CD14-positive monocyte (primary cell): Measurements from ENCODE around the gene RNF31. TPM values are rescaled to one million over a fixed set of nuclear protein-coding genes. Genes with fewer than 3 reads are reported as not detected.

Source experiments
- DNase-seq, 3 donors: peaks; one replicate each; pipeline ENCODE4 v3.0.0-alpha.2; 2011 to 2022
- H2AFZ ChIP-seq: 2 replicates; pipeline ENCODE4 v1.6.0; 2012; ENCODE audit warnings: mild to moderate bottlenecking, low read depth, low read length, inconsistent platforms; ENCODE audit not compliant: insufficient read depth, poor library complexity, severe bottlenecking
- H3K27ac ChIP-seq, 2 donors: 1 replicate in 1 of 2; 2 replicates in 1 of 2; pipeline ENCODE4 v1.5.1; 2012 to 2013; ENCODE audit warnings: low read length in 2 of 2, control low read depth in 1 of 2, inconsistent platforms in 1 of 2, low read depth in 1 of 2, mild to moderate bottlenecking in 1 of 2
- H3K27me3 ChIP-seq, 2 donors: one replicate each; pipeline versions ENCODE4 v1.6.0 to v1.6.1; 2011 to 2013; ENCODE audit warnings: low read length in 2 of 2; ENCODE audit not compliant: control insufficient read depth in 2 of 2, insufficient read depth in 2 of 2
- H3K36me3 ChIP-seq, 2 donors: replicated peaks in 1 of 2; 1 replicate in 1 of 2; 2 replicates in 1 of 2; pipeline versions ENCODE4 v1.5.1 to v1.6.1; 2012 to 2013; ENCODE audit warnings: low read length in 2 of 2, control low read depth in 1 of 2, inconsistent platforms in 1 of 2, mild to moderate bottlenecking in 1 of 2; ENCODE audit not compliant: insufficient read depth in 2 of 2, control insufficient read depth in 1 of 2
- H3K4me1 ChIP-seq, 2 donors: 1 replicate in 1 of 2; 2 replicates in 1 of 2; pipeline versions ENCODE4 v1.5.1 to v1.6.1; 2012 to 2013; ENCODE audit warnings: low read length in 2 of 2, control low read depth in 1 of 2, inconsistent platforms in 1 of 2, mild to moderate bottlenecking in 1 of 2, moderate library complexity in 1 of 2; ENCODE audit not compliant: insufficient read depth in 2 of 2, control insufficient read depth in 1 of 2
- H3K4me2 ChIP-seq: replicated peaks from 2 replicates; pipeline ENCODE3; 2012; ENCODE audit warnings: low read length, moderate library complexity, mild to moderate bottlenecking; ENCODE audit not compliant: poor library complexity, severe bottlenecking; ENCODE audit errors: extremely low read depth
- H3K4me3 ChIP-seq, 3 experiments: fragments of 200-600 bp in 1 of 3; sonication (generic) in 1 of 3; replicated peaks in 1 of 3; 1 replicate in 2 of 3; 2 replicates in 1 of 3; pipeline ENCODE4 v1.5.1; 2011 to 2013; ENCODE audit warnings: low read length in 3 of 3, mild to moderate bottlenecking in 3 of 3, control low read depth in 2 of 3, low read depth in 2 of 3, inconsistent platforms in 1 of 3, moderate library complexity in 1 of 3
- H3K79me2 ChIP-seq: 2 replicates; pipeline ENCODE4 v1.6.0; 2012; ENCODE audit warnings: mild to moderate bottlenecking, control low read depth, inconsistent platforms, low read length, moderate library complexity; ENCODE audit not compliant: insufficient read depth
- H3K9ac ChIP-seq: 2 replicates; pipeline ENCODE4 v1.6.0; 2017; ENCODE audit warnings: low read length, mild to moderate bottlenecking; ENCODE audit not compliant: insufficient read depth, poor library complexity, severe bottlenecking
- H3K9me3 ChIP-seq, 2 donors: replicated peaks in 1 of 2; 1 replicate in 1 of 2; 2 replicates in 1 of 2; pipeline versions ENCODE4 v1.5.1 to v1.6.1; 2012 to 2013; ENCODE audit warnings: low read length in 2 of 2, control low read depth in 1 of 2; ENCODE audit not compliant: control insufficient read depth in 1 of 2, insufficient read depth in 1 of 2
- H4K20me1 ChIP-seq: 2 replicates; pipeline ENCODE4 v1.6.0; 2012; ENCODE audit warnings: mild to moderate bottlenecking, low read length, control low read depth, moderate library complexity; ENCODE audit not compliant: insufficient read depth
- H3K27ac Mint-ChIP-seq, 7 donors: one replicate each; pipeline ENCODE4 v1.8.0; 2020; ENCODE audit warnings: mild to moderate bottlenecking in 7 of 7, mixed read lengths in 7 of 7, moderate library complexity in 6 of 7, inconsistent platforms in 2 of 7
- H3K27me3 Mint-ChIP-seq, 3 donors: one replicate each; pipeline ENCODE4 v1.8.0; 2021 to 2022; ENCODE audit warnings: low read depth in 3 of 3, mild to moderate bottlenecking in 3 of 3, mixed read lengths in 3 of 3, moderate library complexity in 3 of 3, inconsistent platforms in 1 of 3
- H3K36me3 Mint-ChIP-seq, 2 donors: one replicate each; pipeline ENCODE4 v1.8.0; 2020; ENCODE audit warnings: mixed read lengths in 2 of 2, inconsistent platforms in 1 of 2, mild to moderate bottlenecking in 1 of 2
- H3K4me1 Mint-ChIP-seq: one replicate; pipeline ENCODE4 v1.8.0; 2020; ENCODE audit warnings: mild to moderate bottlenecking, mixed read lengths
- H3K4me3 Mint-ChIP-seq, 2 donors: one replicate each; pipeline ENCODE4 v1.8.0; 2020; ENCODE audit warnings: mild to moderate bottlenecking in 2 of 2, mixed read lengths in 2 of 2, moderate library complexity in 1 of 2
- H3K9me3 Mint-ChIP-seq, 7 donors: one replicate each; pipeline ENCODE4 v1.8.0; 2020 to 2022; ENCODE audit warnings: mixed read lengths in 7 of 7, mild to moderate bottlenecking in 6 of 7, moderate library complexity in 6 of 7, inconsistent platforms in 2 of 7
- CTCF ChIP-seq: fragments of 200-600 bp; IDR thresholded peaks from one replicate; pipeline ENCODE4 v1.8.0; 2022; ENCODE audit warnings: antibody characterized with exemption, mild to moderate bottlenecking
- WGBS: methylation state at CpG from one replicate; pipeline ENCODE4 v1.1.5; 2013; ENCODE audit warnings: missing lambda C conversion rate; ENCODE audit not compliant: insufficient coverage; 5-methylcytosine and 5-hydroxymethylcytosine counted together
- intact Hi-C, 2 donors: fragments of 100-400 bp; cut with micrococcal nuclease; formaldehyde crosslinking; loops; one replicate each; pipeline versions ENCODE4 v1.15.0 to v1.15.1; 2023
- polyA plus RNA-seq, 3 donors: library from polyadenylated mRNA; depleted of rRNA in 1 of 3; unstranded in 2 of 3; stranded (reverse) in 1 of 3; fragments of 300-500 nt in 2 of 3; fragments of >200 nt in 1 of 3; fragmentation: Illumina TruSeq in 2 of 3; gene quantifications; 1 replicate in 2 of 3; 2 replicates in 1 of 3; pipeline ENCODE4 v1.2.3, GENCODE V29; 2012 to 2021

The RNF31 gene
- polyA plus RNA-seq, 3 donors: 30.7 to 63.2 (median 36.8) TPM

GRCh38 chr14:24185741-24186140 lies 38.4 kb downstream of the RNF31 start:
- H3K27me3 ChIP-seq: no peaks in the 10 kb centered on the region
- no peak overlapping the region for H3K4me3 Mint-ChIP-seq
- no peak for TF ChIP-seq CTCF
- H3K9me3 Mint-ChIP-seq: no peaks in the 10 kb centered on the region
- peaks cover 20% of the 10 kb centered on the region for H3K4me1 Mint-ChIP-seq
- H3K4me2 ChIP-seq: no peak overlapping the region
- peaks cover 49 to 68% of the 10 kb centered on the region in 2 donors for H3K36me3 Mint-ChIP-seq
- peaks cover 26 to 66% of the 10 kb centered on the region in 2 donors for H3K36me3 ChIP-seq
- intact Hi-C loops: no loop called here
- no peak overlapping the region for H3K4me3 ChIP-seq
- H3K27ac ChIP-seq: no peak overlapping the region
- H3K79me2 ChIP-seq: no peaks in the 10 kb centered on the region
- H3K27ac Mint-ChIP-seq: no peak overlapping the region
- H3K27me3 Mint-ChIP-seq: peaks cover 0 to 3% (median 1%) of the 10 kb centered on the region in 3 donors
- WGBS: 94% methylated on average over 11 of the region's 11 CpGs
- peaks cover 18 to 21% of the 10 kb centered on the region in 2 donors for H3K4me1 ChIP-seq
- no peaks in the 10 kb centered on the region for H3K9me3 ChIP-seq
- no peak overlapping the region for H3K9ac ChIP-seq
- no peaks in the 10 kb centered on the region for H4K20me1 ChIP-seq
- DNase-seq: no peak
- no peak overlapping the region for H2AFZ ChIP-seq

- Mint-ChIP-seq H3K27ac (peak overlapping the region in 3 of 7 donors; percentile 41 to 73 (median 60)), H3K9me3 (no peaks in the 10 kb centered on the region), H3K4me1 (peaks cover 24% of the 10 kb centered on the region), H3K27me3 (peaks cover 0 to 3% (median 1%) of the 10 kb centered on the region in 3 donors), H3K4me3 (no peak overlapping the region), H3K36me3 (peaks cover 50 to 67% of the 10 kb centered on the region in 2 donors)
- H3K36me3 ChIP-seq: peaks cover 24 to 64% of the 10 kb centered on the region in 2 donors
- no peak overlapping the region for H3K27ac ChIP-seq
- DNase-seq: no peak
- intact Hi-C loops: no loop called here
- H2AFZ ChIP-seq: no peak overlapping the region
- H3K79me2 ChIP-seq: peaks cover 9% of the 10 kb centered on the region
- H3K9ac ChIP-seq: no peak overlapping the region
- WGBS: 87% methylated on average over 2 of the region's 10 CpGs
- H3K9me3 ChIP-seq: no peaks in the 10 kb centered on the region
- TF ChIP-seq CTCF: no peak
- H3K4me1 ChIP-seq: peaks cover 18 to 21% of the 10 kb centered on the region in 2 donors
- H3K27me3 ChIP-seq: no peaks in the 10 kb centered on the region
- H3K4me3 ChIP-seq: no peak overlapping the region
- H3K4me2 ChIP-seq: no peak overlapping the region
- H4K20me1 ChIP-seq: no peaks in the 10 kb centered on the region
Observed at GRCh38 chr14:24186831-24187538, 39.7 kb downstream of the RNF31 start.
